HEK293 (cell line): Measurements from ENCODE around the gene ZNF709.
"Not testable (repeated sequence)": the region's sequence is repeated elsewhere in the genome, so short reads cannot be mapped to it uniquely, and the experiment has no call there.

Experiments
- CTCF ChIA-PET: fragments of 350-600 bp; formaldehyde crosslinking; extraction: SDS; loops from one replicate; lab custom pipeline; 2021; ENCODE audit warnings: antibody characterized with exemption; lab: Yijun Ruan, JAX
- POLR2A ChIA-PET: fragments of 300-600 bp; formaldehyde crosslinking; extraction: SDS; loops from one replicate; lab custom pipeline; 2020; ENCODE audit warnings: antibody characterized with exemption, inconsistent platforms; lab: Yijun Ruan, JAX
- H3K27ac ChIP-seq: fragments of 200-500 bp; sonication (Bioruptor generic); 2 replicates; pipeline ENCODE4 v1.5.1; 2014; ENCODE audit warnings: low read depth, low read length, control low read depth, inconsistent platforms; ENCODE audit errors: extremely low read depth
- H3K36me3 ChIP-seq, 2 experiments: fragments of 200-500 bp in 1 of 2; sonication (Bioruptor generic) in 1 of 2; 1 replicate in 1 of 2; 2 replicates in 1 of 2; pipeline ENCODE4 v1.5.1; 2014 to 2017; ENCODE audit warnings: inconsistent platforms in 2 of 2, low read length in 2 of 2; ENCODE audit not compliant: control insufficient read depth in 2 of 2, insufficient read depth in 1 of 2
- H3K4me1 ChIP-seq: fragments of 200-500 bp; sonication (Bioruptor generic); 2 replicates; pipeline ENCODE4 v1.5.1; 2014; ENCODE audit warnings: mild to moderate bottlenecking, low read length, inconsistent platforms; ENCODE audit not compliant: control insufficient read depth, insufficient read depth
- H3K4me3 ChIP-seq: 2 replicates; pipeline ENCODE4 v1.5.1; 2011; ENCODE audit warnings: low read depth, mild to moderate bottlenecking, control low read depth, low read length, moderate library complexity
- H3K9me3 ChIP-seq: fragments of 200-500 bp; sonication (Bioruptor generic); 2 replicates; pipeline ENCODE4 v1.5.1; 2014; ENCODE audit warnings: low read depth, low read length, inconsistent platforms; ENCODE audit not compliant: control insufficient read depth, insufficient read depth
- RBAK ChIP-seq: fragments of 450-650 bp; formaldehyde crosslinking; IDR thresholded peaks from 2 replicates; pipeline ENCODE4 v1.5.1; 2016; ENCODE audit warnings: missing biosample characterization, missing genetic modification characterization
- SCRT2 ChIP-seq: fragments of 450-650 bp; formaldehyde crosslinking; IDR thresholded peaks from 2 replicates; pipeline ENCODE4 v1.5.1; 2016; ENCODE audit warnings: missing biosample characterization, missing genetic modification characterization
- ZNF140 ChIP-seq: fragments of 450-650 bp; formaldehyde crosslinking; IDR thresholded peaks from 2 replicates; pipeline ENCODE4 v1.5.1; 2016; ENCODE audit warnings: missing biosample characterization, missing genetic modification characterization
- ZNF2 ChIP-seq: fragments of 450-650 bp; formaldehyde crosslinking; IDR thresholded peaks from 2 replicates; pipeline ENCODE4 v1.5.1; 2016; ENCODE audit warnings: missing biosample characterization, missing genetic modification characterization
- ZNF214 ChIP-seq: fragments of 450-650 bp; formaldehyde crosslinking; IDR thresholded peaks from 2 replicates; pipeline ENCODE4 v1.5.1; 2017; ENCODE audit warnings: missing biosample characterization, mild to moderate bottlenecking, missing genetic modification characterization, borderline replicate concordance
- ZNF24 ChIP-seq: fragments of 450-650 bp; formaldehyde crosslinking; IDR thresholded peaks from 2 replicates; pipeline ENCODE4 v1.5.1; 2016; ENCODE audit warnings: missing biosample characterization, missing genetic modification characterization
- ZNF248 ChIP-seq: fragments of 450-650 bp; formaldehyde crosslinking; IDR thresholded peaks from 2 replicates; pipeline ENCODE4 v1.5.1; 2017; ENCODE audit warnings: missing biosample characterization, missing genetic modification characterization
- ZNF274 ChIP-seq, 2 experiments: fragments of 200-500 bp in 1 of 2; fragments of 450-650 bp in 1 of 2; sonication (Bioruptor generic) in 1 of 2; formaldehyde crosslinking in 1 of 2; IDR thresholded peaks; 2 replicates each; pipeline versions ENCODE4 v1.5.1 to v1.6.1; 2014 to 2016; ENCODE audit warnings: borderline replicate concordance in 1 of 2, inconsistent platforms in 1 of 2, low read length in 1 of 2, missing biosample characterization in 1 of 2, missing genetic modification characterization in 1 of 2
- ZNF548 ChIP-seq: fragments of 450-650 bp; formaldehyde crosslinking; IDR thresholded peaks from 2 replicates; pipeline ENCODE4 v1.5.1; 2016; ENCODE audit warnings: missing biosample characterization, missing genetic modification characterization
- ZNF623 ChIP-seq: fragments of 450-650 bp; formaldehyde crosslinking; IDR thresholded peaks from 2 replicates; pipeline ENCODE4 v1.5.1; 2016; ENCODE audit warnings: missing biosample characterization, missing genetic modification characterization
- ZNF629 ChIP-seq: fragments of 450-650 bp; formaldehyde crosslinking; IDR thresholded peaks from 2 replicates; pipeline ENCODE4 v1.5.1; 2017; ENCODE audit warnings: missing biosample characterization, missing genetic modification characterization
- ZNF837 ChIP-seq: fragments of 450-650 bp; formaldehyde crosslinking; IDR thresholded peaks from 2 replicates; pipeline ENCODE4 v1.5.1; 2016; ENCODE audit warnings: missing biosample characterization, missing genetic modification characterization
- ZSCAN23 ChIP-seq: fragments of 450-650 bp; formaldehyde crosslinking; IDR thresholded peaks from 2 replicates; pipeline ENCODE4 v1.5.1; 2016; ENCODE audit warnings: missing biosample characterization, missing genetic modification characterization
- ZSCAN30 ChIP-seq: fragments of 450-650 bp; IDR thresholded peaks from 2 replicates; pipeline ENCODE4 v1.5.1; 2018; ENCODE audit warnings: missing biosample characterization, mild to moderate bottlenecking, missing genetic modification characterization, moderate library complexity
- TF ChIP-seq, protein P1 (sequence below): fragments of 450-650 bp; IDR thresholded peaks from 2 replicates; pipeline ENCODE4 v1.5.1; 2018; ENCODE audit warnings: missing biosample characterization, mild to moderate bottlenecking, missing genetic modification characterization
- TF ChIP-seq, protein P2 (sequence below): IDR thresholded peaks from 2 replicates; pipeline ENCODE4 v1.6.1; 2011; ENCODE audit warnings: mild to moderate bottlenecking, low read depth, low read length, borderline replicate concordance
- TF ChIP-seq, protein P3 (sequence below): fragments of 450-650 bp; formaldehyde crosslinking; IDR thresholded peaks from 2 replicates; pipeline ENCODE4 v1.5.1; 2016; ENCODE audit warnings: missing biosample characterization, missing genetic modification characterization, borderline replicate concordance
- TF ChIP-seq, protein P4 (sequence below): fragments of 450-650 bp; formaldehyde crosslinking; IDR thresholded peaks from 2 replicates; pipeline ENCODE4 v1.5.1; 2016; ENCODE audit warnings: missing biosample characterization, missing genetic modification characterization
- TF ChIP-seq, protein P5 (sequence below): fragments of 450-650 bp; formaldehyde crosslinking; conservative IDR thresholded peaks from 2 replicates; pipeline ENCODE4 v1.5.1; 2016; ENCODE audit warnings: low read depth, missing biosample characterization, missing genetic modification characterization

ZNF709 gene

DNA sequence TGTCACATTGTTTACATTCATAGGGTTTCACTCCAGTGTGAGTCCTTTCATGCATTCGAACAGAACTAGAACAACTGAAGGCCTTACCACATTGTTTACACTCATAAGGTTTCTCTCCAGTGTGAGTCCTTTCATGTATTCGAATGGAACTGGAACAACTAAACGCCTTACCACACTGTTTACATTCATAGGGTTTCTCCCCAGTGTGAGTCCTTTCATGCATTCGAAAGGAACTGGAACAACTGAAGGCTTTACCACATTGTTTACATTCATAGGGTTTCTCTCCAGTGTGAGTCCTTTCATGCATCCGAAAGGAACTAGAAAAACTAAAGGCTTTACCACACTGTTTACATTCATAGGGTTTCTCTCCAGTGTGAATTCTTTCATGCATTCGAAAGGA is 20.5 kb downstream of the ZNF709 start:
- H3K36me3 ChIP-seq: peaks cover 0 to 23% of the 10 kb centered on the region in 2 experiments; a peak in 1 of 3 replicates
- POLR2A ChIA-PET; H3K4me3 ChIP-seq; H3K27ac ChIP-seq; H3K4me1 ChIP-seq; H3K9me3 ChIP-seq; CTCF ChIA-PET; TF ChIP-seq ZNF274 (IDR thresholded peaks at IDR 0.05; ENCODE audit: low read length): not testable (repeated sequence)
- TF ChIP-seq ZNF274 (tag by site-specific recombination; IDR thresholded peaks at IDR 0.05; ENCODE audit: borderline replicate concordance): peak; percentile 83; the same call in 1 of the 2 replicates

DNA sequence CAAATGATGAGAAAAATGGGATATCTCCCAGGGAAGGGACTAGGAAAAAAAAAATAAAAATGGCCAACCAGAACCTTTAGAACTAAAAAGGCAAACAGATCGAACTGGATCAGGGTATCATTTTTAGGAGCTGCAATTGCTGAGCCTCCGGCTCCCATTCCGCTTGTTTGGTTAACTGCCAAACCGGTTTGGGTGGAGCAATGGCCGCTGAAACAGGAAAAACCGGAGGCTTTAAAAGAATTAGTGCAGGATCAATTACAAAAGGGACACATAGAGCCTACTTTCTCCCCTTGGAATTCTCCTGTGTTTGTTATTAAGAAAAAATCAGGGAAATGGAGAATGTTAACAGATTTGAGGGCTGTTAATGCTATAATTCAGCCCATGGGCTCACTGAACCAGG is 31.1 kb downstream of the ZNF709 start:
- no peaks in the 10 kb centered on the region; a peak in 1 of 3 replicates for H3K36me3 ChIP-seq
- CTCF ChIA-PET: interaction anchor here (0.7 kb wide), 1 partner anchor 489 kb away, joined by 4 read pairs; no protein-coding TSS in a partner anchor
- H3K4me3 ChIP-seq: no peak overlapping the region
- no peaks in the 10 kb centered on the region for H3K4me1 ChIP-seq
- POLR2A ChIA-PET: no interaction called here
- TF ChIP-seq ZNF837 (tag by site-specific recombination) (no peak), ZSCAN23 (tag by site-specific recombination) (no peak), ZNF623 (no peak), ZNF2 (tag by site-specific recombination) (no peak), SCRT2 (tag by site-specific recombination) (no peak), ZNF629 (no peak), ZNF140 (tag by site-specific recombination) (no peak), ZNF24 (no peak), ZNF548 (tag by site-specific recombination) (no peak), ZNF214 (tag by site-specific recombination) (no peak), ZSCAN30 (tag by site-specific recombination) (no peak), ZNF248 (tag by site-specific recombination) (no peak), RBAK (tag by site-specific recombination) (no peak)
- TF ChIP-seq, protein P1, sequence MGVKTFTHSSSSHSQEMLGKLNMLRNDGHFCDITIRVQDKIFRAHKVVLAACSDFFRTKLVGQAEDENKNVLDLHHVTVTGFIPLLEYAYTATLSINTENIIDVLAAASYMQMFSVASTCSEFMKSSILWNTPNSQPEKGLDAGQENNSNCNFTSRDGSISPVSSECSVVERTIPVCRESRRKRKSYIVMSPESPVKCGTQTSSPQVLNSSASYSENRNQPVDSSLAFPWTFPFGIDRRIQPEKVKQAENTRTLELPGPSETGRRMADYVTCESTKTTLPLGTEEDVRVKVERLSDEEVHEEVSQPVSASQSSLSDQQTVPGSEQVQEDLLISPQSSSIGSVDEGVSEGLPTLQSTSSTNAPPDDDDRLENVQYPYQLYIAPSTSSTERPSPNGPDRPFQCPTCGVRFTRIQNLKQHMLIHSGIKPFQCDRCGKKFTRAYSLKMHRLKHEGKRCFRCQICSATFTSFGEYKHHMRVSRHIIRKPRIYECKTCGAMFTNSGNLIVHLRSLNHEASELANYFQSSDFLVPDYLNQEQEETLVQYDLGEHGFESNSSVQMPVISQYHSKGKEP (tag by site-specific recombination): no peak
- TF ChIP-seq, protein P2, sequence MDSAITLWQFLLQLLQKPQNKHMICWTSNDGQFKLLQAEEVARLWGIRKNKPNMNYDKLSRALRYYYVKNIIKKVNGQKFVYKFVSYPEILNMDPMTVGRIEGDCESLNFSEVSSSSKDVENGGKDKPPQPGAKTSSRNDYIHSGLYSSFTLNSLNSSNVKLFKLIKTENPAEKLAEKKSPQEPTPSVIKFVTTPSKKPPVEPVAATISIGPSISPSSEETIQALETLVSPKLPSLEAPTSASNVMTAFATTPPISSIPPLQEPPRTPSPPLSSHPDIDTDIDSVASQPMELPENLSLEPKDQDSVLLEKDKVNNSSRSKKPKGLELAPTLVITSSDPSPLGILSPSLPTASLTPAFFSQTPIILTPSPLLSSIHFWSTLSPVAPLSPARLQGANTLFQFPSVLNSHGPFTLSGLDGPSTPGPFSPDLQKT: no peak
- TF ChIP-seq, protein P3, sequence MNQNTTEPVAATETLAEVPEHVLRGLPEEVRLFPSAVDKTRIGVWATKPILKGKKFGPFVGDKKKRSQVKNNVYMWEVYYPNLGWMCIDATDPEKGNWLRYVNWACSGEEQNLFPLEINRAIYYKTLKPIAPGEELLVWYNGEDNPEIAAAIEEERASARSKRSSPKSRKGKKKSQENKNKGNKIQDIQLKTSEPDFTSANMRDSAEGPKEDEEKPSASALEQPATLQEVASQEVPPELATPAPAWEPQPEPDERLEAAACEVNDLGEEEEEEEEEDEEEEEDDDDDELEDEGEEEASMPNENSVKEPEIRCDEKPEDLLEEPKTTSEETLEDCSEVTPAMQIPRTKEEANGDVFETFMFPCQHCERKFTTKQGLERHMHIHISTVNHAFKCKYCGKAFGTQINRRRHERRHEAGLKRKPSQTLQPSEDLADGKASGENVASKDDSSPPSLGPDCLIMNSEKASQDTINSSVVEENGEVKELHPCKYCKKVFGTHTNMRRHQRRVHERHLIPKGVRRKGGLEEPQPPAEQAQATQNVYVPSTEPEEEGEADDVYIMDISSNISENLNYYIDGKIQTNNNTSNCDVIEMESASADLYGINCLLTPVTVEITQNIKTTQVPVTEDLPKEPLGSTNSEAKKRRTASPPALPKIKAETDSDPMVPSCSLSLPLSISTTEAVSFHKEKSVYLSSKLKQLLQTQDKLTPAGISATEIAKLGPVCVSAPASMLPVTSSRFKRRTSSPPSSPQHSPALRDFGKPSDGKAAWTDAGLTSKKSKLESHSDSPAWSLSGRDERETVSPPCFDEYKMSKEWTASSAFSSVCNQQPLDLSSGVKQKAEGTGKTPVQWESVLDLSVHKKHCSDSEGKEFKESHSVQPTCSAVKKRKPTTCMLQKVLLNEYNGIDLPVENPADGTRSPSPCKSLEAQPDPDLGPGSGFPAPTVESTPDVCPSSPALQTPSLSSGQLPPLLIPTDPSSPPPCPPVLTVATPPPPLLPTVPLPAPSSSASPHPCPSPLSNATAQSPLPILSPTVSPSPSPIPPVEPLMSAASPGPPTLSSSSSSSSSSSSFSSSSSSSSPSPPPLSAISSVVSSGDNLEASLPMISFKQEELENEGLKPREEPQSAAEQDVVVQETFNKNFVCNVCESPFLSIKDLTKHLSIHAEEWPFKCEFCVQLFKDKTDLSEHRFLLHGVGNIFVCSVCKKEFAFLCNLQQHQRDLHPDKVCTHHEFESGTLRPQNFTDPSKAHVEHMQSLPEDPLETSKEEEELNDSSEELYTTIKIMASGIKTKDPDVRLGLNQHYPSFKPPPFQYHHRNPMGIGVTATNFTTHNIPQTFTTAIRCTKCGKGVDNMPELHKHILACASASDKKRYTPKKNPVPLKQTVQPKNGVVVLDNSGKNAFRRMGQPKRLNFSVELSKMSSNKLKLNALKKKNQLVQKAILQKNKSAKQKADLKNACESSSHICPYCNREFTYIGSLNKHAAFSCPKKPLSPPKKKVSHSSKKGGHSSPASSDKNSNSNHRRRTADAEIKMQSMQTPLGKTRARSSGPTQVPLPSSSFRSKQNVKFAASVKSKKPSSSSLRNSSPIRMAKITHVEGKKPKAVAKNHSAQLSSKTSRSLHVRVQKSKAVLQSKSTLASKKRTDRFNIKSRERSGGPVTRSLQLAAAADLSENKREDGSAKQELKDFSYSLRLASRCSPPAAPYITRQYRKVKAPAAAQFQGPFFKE: no peak
- TF ChIP-seq, protein P4, sequence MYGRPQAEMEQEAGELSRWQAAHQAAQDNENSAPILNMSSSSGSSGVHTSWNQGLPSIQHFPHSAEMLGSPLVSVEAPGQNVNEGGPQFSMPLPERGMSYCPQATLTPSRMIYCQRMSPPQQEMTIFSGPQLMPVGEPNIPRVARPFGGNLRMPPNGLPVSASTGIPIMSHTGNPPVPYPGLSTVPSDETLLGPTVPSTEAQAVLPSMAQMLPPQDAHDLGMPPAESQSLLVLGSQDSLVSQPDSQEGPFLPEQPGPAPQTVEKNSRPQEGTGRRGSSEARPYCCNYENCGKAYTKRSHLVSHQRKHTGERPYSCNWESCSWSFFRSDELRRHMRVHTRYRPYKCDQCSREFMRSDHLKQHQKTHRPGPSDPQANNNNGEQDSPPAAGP (tag by site-specific recombination): no peak
- TF ChIP-seq, protein P5, sequence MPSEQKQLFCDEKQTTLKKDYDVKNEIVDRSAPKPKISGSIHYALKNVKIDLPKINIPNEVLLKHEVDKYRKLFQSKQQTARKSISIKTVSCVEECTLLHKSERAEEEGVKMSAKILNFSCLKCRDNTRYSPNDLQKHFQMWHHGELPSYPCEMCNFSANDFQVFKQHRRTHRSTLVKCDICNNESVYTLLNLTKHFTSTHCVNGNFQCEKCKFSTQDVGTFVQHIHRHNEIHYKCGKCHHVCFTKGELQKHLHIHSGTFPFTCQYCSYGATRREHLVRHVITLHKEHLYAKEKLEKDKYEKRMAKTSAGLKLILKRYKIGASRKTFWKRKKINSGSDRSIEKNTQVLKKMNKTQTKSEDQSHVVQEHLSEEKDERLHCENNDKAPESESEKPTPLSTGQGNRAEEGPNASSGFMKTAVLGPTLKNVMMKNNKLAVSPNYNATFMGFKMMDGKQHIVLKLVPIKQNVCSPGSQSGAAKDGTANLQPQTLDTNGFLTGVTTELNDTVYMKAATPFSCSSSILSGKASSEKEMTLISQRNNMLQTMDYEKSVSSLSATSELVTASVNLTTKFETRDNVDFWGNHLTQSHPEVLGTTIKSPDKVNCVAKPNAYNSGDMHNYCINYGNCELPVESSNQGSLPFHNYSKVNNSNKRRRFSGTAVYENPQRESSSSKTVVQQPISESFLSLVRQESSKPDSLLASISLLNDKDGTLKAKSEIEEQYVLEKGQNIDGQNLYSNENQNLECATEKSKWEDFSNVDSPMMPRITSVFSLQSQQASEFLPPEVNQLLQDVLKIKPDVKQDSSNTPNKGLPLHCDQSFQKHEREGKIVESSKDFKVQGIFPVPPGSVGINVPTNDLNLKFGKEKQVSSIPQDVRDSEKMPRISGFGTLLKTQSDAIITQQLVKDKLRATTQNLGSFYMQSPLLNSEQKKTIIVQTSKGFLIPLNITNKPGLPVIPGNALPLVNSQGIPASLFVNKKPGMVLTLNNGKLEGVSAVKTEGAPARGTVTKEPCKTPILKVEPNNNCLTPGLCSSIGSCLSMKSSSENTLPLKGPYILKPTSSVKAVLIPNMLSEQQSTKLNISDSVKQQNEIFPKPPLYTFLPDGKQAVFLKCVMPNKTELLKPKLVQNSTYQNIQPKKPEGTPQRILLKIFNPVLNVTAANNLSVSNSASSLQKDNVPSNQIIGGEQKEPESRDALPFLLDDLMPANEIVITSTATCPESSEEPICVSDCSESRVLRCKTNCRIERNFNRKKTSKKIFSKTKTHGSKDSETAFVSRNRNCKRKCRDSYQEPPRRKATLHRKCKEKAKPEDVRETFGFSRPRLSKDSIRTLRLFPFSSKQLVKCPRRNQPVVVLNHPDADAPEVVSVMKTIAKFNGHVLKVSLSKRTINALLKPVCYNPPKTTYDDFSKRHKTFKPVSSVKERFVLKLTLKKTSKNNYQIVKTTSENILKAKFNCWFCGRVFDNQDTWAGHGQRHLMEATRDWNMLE (tag by site-specific recombination): no peak
- H3K27ac ChIP-seq: no peak overlapping the region
- H3K9me3 ChIP-seq: no peaks in the 10 kb centered on the region
